Measurements from ENCODE around the gene OR2M4.
"Not testable (repeated sequence)": the region's sequence is repeated elsewhere in the genome, so short reads cannot be mapped to it uniquely, and the experiment has no call there.

GRCh38 chr1:248259309-248259708, 28.1 kb downstream of the OR2M4 start:
- TF ChIP-seq CTCF (conservative IDR thresholded peaks at IDR 0.05; ENCODE audit: low read depth, low read length); EZH2 (IDR thresholded peaks at IDR 0.05; ENCODE audit: borderline replicate concordance, low read depth, low read length, poor library complexity, severe bottlenecking): not testable (repeated sequence)
